ENCODE data around the gene STAMBPL1. TPM values are rescaled to one million over a fixed set of nuclear protein-coding genes. Genes with fewer than 3 reads are reported as not detected.
A peak's percentile ranks its signal among the peaks of the same experiment; 100 is the strongest.

STAMBPL1 gene
- 10 to 100 TPM; 14.4 to 25.1 (median 16.2) TPM for total RNA-seq

- no peak for DNase-seq (ENCODE audit: low spot score)
- peak; percentile 50 for ATAC-seq (ENCODE audit: low FRiP score)
Measured at GRCh38 chr10:88879534-88880281, at the start of gene STAMBPL1. STAMBPL1 (plus strand) TSS chr10:88880245; CDS start chr10:88901709, 21,464 bp downstream.

GRCh38 chr10:88830643-88831268, 49.3 kb upstream of the STAMBPL1 start:
- DNase-seq (ENCODE audit: low spot score), result no peak
- no peak for ATAC-seq (ENCODE audit: low FRiP score)
- no peak for TF ChIP-seq CTCF (IDR thresholded peaks at IDR 0.05)

More at GRCh38 chr10:88879534-88880281, at the start of gene STAMBPL1:
- TF ChIP-seq CTCF (IDR thresholded peaks at IDR 0.05), result no peak

GRCh38 chr10:88831709-88832108, 48.3 kb upstream of the STAMBPL1 start:
- ATAC-seq (ENCODE audit: low FRiP score), result no peak
- no peak for DNase-seq (ENCODE audit: low spot score)
- TF ChIP-seq CTCF (IDR thresholded peaks at IDR 0.05), result no peak

- DNase-seq (ENCODE audit: low spot score) (no peak), ATAC-seq (ENCODE audit: low FRiP score) (no peak)
- TF ChIP-seq CTCF (IDR thresholded peaks at IDR 0.05), result no peak
Measured at GRCh38 chr10:88832376-88832775, 47.7 kb upstream of the STAMBPL1 start.

- ATAC-seq (ENCODE audit: low FRiP score) (no peak), DNase-seq (ENCODE audit: low spot score) (no peak)
Measured at GRCh38 chr10:88833156-88833555, 46.9 kb upstream of the STAMBPL1 start.

GRCh38 chr10:88833723-88834122, 46.3 kb upstream of the STAMBPL1 start:
- TF ChIP-seq CTCF (IDR thresholded peaks at IDR 0.05), result no peak
- no peak for DNase-seq (ENCODE audit: low spot score)
- no peak for ATAC-seq (ENCODE audit: low FRiP score)

More at GRCh38 chr10:88833156-88833555, 46.9 kb upstream of the STAMBPL1 start:
- no peak for TF ChIP-seq CTCF (IDR thresholded peaks at IDR 0.05)
